Mesenchymal stem cell (in vitro differentiated cells and primary cell): ENCODE data around the gene GSTA4.

Experiments used
- DNase-seq: peaks from one replicate; pipeline ENCODE4 v3.0.0-alpha.2; 2013
- H2AFZ ChIP-seq: one replicate; pipeline ENCODE4 v1.6.1; 2013; ENCODE audit warnings: low read depth, mild to moderate bottlenecking, control low read depth, inconsistent platforms, low read length, moderate library complexity
- H2AK5ac ChIP-seq: 2 replicates; pipeline ENCODE4 v1.6.1; 2013; ENCODE audit warnings: low read length, moderate library complexity, mild to moderate bottlenecking, inconsistent platforms; ENCODE audit not compliant: severe bottlenecking
- H2BK120ac ChIP-seq: one replicate; pipeline ENCODE4 v1.6.1; 2013; ENCODE audit warnings: low read depth, mild to moderate bottlenecking, inconsistent platforms, low read length, moderate library complexity
- H2BK12ac ChIP-seq, 2 experiments: one replicate each; pipeline ENCODE4 v1.6.1; 2013; ENCODE audit warnings: inconsistent platforms in 2 of 2, low read length in 2 of 2, mild to moderate bottlenecking in 2 of 2, moderate library complexity in 2 of 2, control low read depth in 1 of 2
- H2BK15ac ChIP-seq: one replicate; pipeline ENCODE4 v1.6.1; 2013; ENCODE audit warnings: mild to moderate bottlenecking, low read depth, inconsistent platforms; ENCODE audit not compliant: poor library complexity, severe bottlenecking
- H2BK5ac ChIP-seq: 2 replicates; pipeline ENCODE4 v1.6.1; 2013; ENCODE audit warnings: low read depth, mild to moderate bottlenecking, low read length, control low read depth, inconsistent platforms; ENCODE audit not compliant: poor library complexity, severe bottlenecking
- H3K14ac ChIP-seq, 2 experiments: one replicate each; pipeline ENCODE4 v1.6.1; 2013; ENCODE audit warnings: inconsistent platforms in 2 of 2, low read length in 2 of 2, control low read depth in 1 of 2, mild to moderate bottlenecking in 1 of 2, moderate library complexity in 1 of 2
- H3K18ac ChIP-seq, 2 experiments: one replicate each; pipeline ENCODE4 v1.6.1; 2013; ENCODE audit warnings: inconsistent platforms in 2 of 2, low read length in 2 of 2, control low read depth in 1 of 2, low read depth in 1 of 2, mild to moderate bottlenecking in 1 of 2
- H3K23ac ChIP-seq, 2 experiments: one replicate each; pipeline ENCODE4 v1.6.1; 2013; ENCODE audit warnings: inconsistent platforms in 2 of 2, low read length in 2 of 2, mild to moderate bottlenecking in 2 of 2, moderate library complexity in 2 of 2, control low read depth in 1 of 2
- H3K27ac ChIP-seq: 2 replicates; pipeline ENCODE4 v1.5.1; 2013; ENCODE audit warnings: mild to moderate bottlenecking, moderate library complexity, low read length, control low read depth, inconsistent platforms; ENCODE audit not compliant: poor library complexity, severe bottlenecking
- H3K27me3 ChIP-seq, 2 experiments: 2 replicates each; pipeline versions ENCODE4 v1.6.1 to v1.7.0; 2013; ENCODE audit warnings: low read length in 2 of 2, mild to moderate bottlenecking in 2 of 2, moderate library complexity in 2 of 2, control low read depth in 1 of 2, inconsistent platforms in 1 of 2; ENCODE audit not compliant: control insufficient read depth in 1 of 2, insufficient read depth in 1 of 2
- H3K36me3 ChIP-seq, 2 experiments: 2 replicates each; pipeline versions ENCODE4 v1.6.1 to v1.7.0; 2013; ENCODE audit warnings: low read length in 2 of 2, control low read depth in 1 of 2, inconsistent platforms in 1 of 2, low read depth in 1 of 2, mild to moderate bottlenecking in 1 of 2; ENCODE audit not compliant: insufficient read depth in 2 of 2, control insufficient read depth in 1 of 2
- H3K4ac ChIP-seq, 2 experiments: one replicate each; pipeline ENCODE4 v1.6.1; 2013; ENCODE audit warnings: inconsistent platforms in 2 of 2, low read length in 2 of 2, mild to moderate bottlenecking in 2 of 2, moderate library complexity in 2 of 2, control low read depth in 1 of 2, low read depth in 1 of 2
- H3K4me1 ChIP-seq: 2 replicates; pipeline ENCODE4 v1.6.1; 2013; ENCODE audit warnings: low read depth, low read length, control low read depth; ENCODE audit not compliant: control insufficient read depth, insufficient read depth
- H3K4me2 ChIP-seq: 2 replicates; pipeline ENCODE4 v1.6.1; 2013; ENCODE audit warnings: low read length, mild to moderate bottlenecking, inconsistent platforms; ENCODE audit not compliant: poor library complexity, severe bottlenecking
- H3K4me3 ChIP-seq, 2 experiments: 2 replicates each; pipeline versions ENCODE4 v1.5.1 to v1.7.0; 2013; ENCODE audit warnings: low read length in 2 of 2, mild to moderate bottlenecking in 2 of 2, control low read depth in 1 of 2, low read depth in 1 of 2; ENCODE audit not compliant: insufficient read depth in 1 of 2
- H3K79me1 ChIP-seq: replicated peaks from 2 replicates; pipeline ENCODE4 v1.6.1; 2013; ENCODE audit warnings: mild to moderate bottlenecking, control low read depth, low read length, inconsistent platforms; ENCODE audit not compliant: poor library complexity, severe bottlenecking
- H3K9ac ChIP-seq: 2 replicates; pipeline ENCODE4 v1.7.0; 2013; ENCODE audit warnings: mild to moderate bottlenecking, low read length, moderate library complexity
- H3K9me3 ChIP-seq: 2 replicates; pipeline ENCODE4 v1.7.0; 2013; ENCODE audit warnings: mild to moderate bottlenecking, low read length; ENCODE audit not compliant: control insufficient read depth
- H4K8ac ChIP-seq: one replicate; pipeline ENCODE4 v1.6.1; 2013; ENCODE audit warnings: inconsistent platforms, mild to moderate bottlenecking, low read length, moderate library complexity
- H4K91ac ChIP-seq: one replicate; pipeline ENCODE4 v1.6.1; 2013; ENCODE audit warnings: mild to moderate bottlenecking, low read length, inconsistent platforms
- WGBS: methylation state at CpG from one replicate; pipeline ENCODE4 v1.1.7; 2013; ENCODE audit warnings: mixed read lengths; 5-methylcytosine and 5-hydroxymethylcytosine counted together

Gene GSTA4

DNA sequence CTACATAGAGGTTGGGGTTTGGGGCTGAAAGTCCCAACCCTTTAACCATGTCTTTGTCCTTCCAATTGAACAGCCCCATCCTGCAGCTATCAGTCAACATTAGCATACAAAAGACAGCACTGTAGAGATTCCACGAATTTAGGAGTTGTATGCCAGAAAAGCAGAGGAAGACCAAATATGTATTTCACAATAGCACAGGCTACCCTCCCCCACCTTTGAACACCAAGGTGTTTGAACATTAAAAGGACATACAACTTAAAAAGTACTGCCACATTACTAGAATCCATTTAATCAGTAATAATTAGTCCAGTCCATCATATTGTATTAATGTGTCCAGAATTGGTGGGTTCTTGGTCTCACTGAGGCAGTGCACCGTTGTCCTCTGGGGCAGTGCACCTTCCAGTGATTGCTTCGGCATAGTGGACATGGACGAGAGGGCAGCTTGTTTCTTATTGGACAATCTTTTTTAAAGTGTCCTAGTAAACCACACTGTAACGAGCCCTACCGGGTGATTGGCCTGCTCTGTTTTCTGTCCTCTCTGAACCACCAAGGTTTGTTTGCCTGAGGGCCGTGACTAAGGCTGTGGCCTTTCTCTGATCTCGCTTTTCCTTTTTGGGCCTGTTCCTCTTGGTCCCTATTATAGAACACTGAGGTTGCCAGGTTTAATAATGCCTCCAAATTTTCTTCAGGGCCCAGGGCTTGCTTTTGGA, 36.4 kb downstream of the GSTA4 start:
- no peak overlapping the region for H2AK5ac ChIP-seq
- WGBS: 78% methylated on average over 8 of the region's 8 CpGs
- H3K27me3 ChIP-seq: peaks cover 0 to 9% of the 10 kb centered on the region in 2 experiments
- no peaks in the 10 kb centered on the region for H3K79me1 ChIP-seq
- no peak overlapping the region for H2BK15ac ChIP-seq
- no peak overlapping the region for H3K9ac ChIP-seq
- no peak overlapping the region for H2AFZ ChIP-seq
- no peak overlapping the region for H3K18ac ChIP-seq
- no peak overlapping the region for H3K4ac ChIP-seq
- H2BK12ac ChIP-seq: no peak overlapping the region
- no peaks in the 10 kb centered on the region for H3K36me3 ChIP-seq
- no peak overlapping the region for H2BK5ac ChIP-seq
- H2BK120ac ChIP-seq: no peak overlapping the region
- no peak overlapping the region for H4K91ac ChIP-seq
- H3K9me3 ChIP-seq: no peaks in the 10 kb centered on the region
- H4K8ac ChIP-seq: no peak overlapping the region
- H3K27ac ChIP-seq: no peak overlapping the region
- DNase-seq: no peak
- no peak overlapping the region for H3K14ac ChIP-seq
- peaks cover 2% of the 10 kb centered on the region for H3K4me1 ChIP-seq
- no peak overlapping the region for H3K4me2 ChIP-seq
- no peak overlapping the region for H3K4me3 ChIP-seq
- no peak overlapping the region for H3K23ac ChIP-seq

DNA sequence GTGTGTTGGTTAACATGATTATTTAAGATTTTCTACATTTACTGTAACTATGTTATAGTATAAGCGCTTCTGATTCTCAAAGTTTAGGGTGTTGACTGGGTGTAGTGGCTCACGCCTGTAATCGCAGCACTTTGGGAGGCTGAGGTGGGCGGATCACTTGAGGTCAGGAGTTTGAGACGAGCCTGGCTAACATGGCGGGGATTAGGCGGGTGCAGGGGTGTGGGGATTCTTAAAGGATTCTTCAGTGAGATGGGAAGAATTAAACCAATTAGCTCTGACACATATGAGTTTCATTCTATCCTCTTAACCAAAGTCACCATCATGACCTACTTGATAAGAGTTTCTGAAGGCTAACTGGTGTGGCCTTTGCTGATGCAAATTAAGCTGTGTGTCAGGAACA, 39.2 kb downstream of the GSTA4 start:
- Histone ChIP-seq H2BK12ac (no peak overlapping the region), H2BK5ac (no peak overlapping the region)

DNA sequence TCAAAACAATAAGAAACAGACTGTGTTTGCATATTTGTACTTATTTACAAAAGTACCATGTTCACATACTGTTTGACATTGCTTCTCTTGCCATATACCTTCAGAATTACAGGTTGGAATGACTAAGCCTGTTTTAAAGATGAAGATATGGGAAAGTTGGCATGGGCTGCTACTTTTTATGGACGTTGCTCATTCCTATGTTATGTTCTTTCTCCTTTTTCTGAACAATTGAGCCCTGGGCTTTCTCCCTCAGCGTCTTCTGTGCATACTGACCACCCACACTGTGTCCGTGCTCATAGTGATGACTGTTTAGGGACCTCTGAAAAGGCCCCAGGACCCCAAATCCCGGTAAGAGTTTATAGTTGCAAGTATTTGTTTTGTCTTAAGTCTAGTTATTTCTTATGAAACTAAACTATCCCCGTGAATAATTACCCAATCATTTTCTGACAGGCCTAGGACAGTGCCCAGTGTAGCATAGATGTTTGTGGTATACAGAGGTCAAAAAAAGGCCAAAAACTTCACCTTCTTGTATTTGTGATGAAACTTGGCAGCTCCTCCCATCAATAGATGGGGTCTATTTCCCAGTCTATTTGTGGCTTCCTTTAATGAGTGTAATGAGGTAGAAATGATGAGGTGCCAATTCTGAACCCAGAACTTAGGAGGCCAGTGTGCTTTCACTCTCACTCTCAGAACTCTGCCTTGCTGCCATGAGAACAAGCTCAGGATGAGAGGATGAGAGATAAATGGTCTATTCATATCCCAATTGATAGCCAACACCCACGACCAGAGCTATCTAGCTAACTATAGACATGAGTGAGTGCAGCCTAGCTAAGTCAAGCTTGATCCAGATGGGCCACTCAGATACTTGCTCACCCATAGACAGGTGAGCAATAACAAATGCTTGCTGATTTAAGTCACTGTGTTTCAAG, 40.9 kb downstream of the GSTA4 start:
- no peak for DNase-seq
- H3K4me2 ChIP-seq: no peak overlapping the region
- peaks cover 0 to 5% of the 10 kb centered on the region in 2 experiments for H3K27me3 ChIP-seq
- H2BK120ac ChIP-seq: no peak overlapping the region
- no peak overlapping the region for H4K8ac ChIP-seq
- WGBS: 84% methylated on average over 4 of the region's 6 CpGs
- no peaks in the 10 kb centered on the region for H3K36me3 ChIP-seq
- no peak overlapping the region for H4K91ac ChIP-seq
- H3K4me3 ChIP-seq: no peak overlapping the region
- no peak overlapping the region for H3K23ac ChIP-seq
- no peaks in the 10 kb centered on the region for H3K79me1 ChIP-seq
- no peak overlapping the region for H3K27ac ChIP-seq
- no peaks in the 10 kb centered on the region for H3K4me1 ChIP-seq
- no peak overlapping the region for H2AFZ ChIP-seq
- no peak overlapping the region for H2BK5ac ChIP-seq
- no peak overlapping the region for H2BK12ac ChIP-seq
- no peak overlapping the region for H3K18ac ChIP-seq
- no peak overlapping the region for H2BK15ac ChIP-seq
- no peak overlapping the region for H3K9ac ChIP-seq
- H3K4ac ChIP-seq: no peak overlapping the region
- H3K14ac ChIP-seq: no peak overlapping the region
- H2AK5ac ChIP-seq: no peak overlapping the region
- H3K9me3 ChIP-seq: no peaks in the 10 kb centered on the region

More for the DNA sequence above, 39.2 kb downstream of the GSTA4 start:
- no peak overlapping the region for H3K14ac ChIP-seq
- H3K4ac ChIP-seq: no peak overlapping the region
- no peak overlapping the region for H3K4me2 ChIP-seq
- no peak overlapping the region for H2BK120ac ChIP-seq
- no peak overlapping the region for H3K4me3 ChIP-seq
- H2AK5ac ChIP-seq: no peak overlapping the region
- H3K9ac ChIP-seq: no peak overlapping the region
- H3K23ac ChIP-seq: no peak overlapping the region
- no peak overlapping the region for H4K91ac ChIP-seq
- H3K27ac ChIP-seq: no peak overlapping the region
- H3K36me3 ChIP-seq: no peaks in the 10 kb centered on the region
- H4K8ac ChIP-seq: no peak overlapping the region
- peaks cover 0 to 5% of the 10 kb centered on the region in 2 experiments for H3K27me3 ChIP-seq
- no peaks in the 10 kb centered on the region for H3K9me3 ChIP-seq
- no peak for DNase-seq
- H2AFZ ChIP-seq: no peak overlapping the region
- 97% methylated on average over 4 of the region's 7 CpGs for WGBS
- no peak overlapping the region for H3K18ac ChIP-seq
- peaks cover 2% of the 10 kb centered on the region for H3K4me1 ChIP-seq
- H2BK15ac ChIP-seq: no peak overlapping the region
- no peaks in the 10 kb centered on the region for H3K79me1 ChIP-seq

DNA sequence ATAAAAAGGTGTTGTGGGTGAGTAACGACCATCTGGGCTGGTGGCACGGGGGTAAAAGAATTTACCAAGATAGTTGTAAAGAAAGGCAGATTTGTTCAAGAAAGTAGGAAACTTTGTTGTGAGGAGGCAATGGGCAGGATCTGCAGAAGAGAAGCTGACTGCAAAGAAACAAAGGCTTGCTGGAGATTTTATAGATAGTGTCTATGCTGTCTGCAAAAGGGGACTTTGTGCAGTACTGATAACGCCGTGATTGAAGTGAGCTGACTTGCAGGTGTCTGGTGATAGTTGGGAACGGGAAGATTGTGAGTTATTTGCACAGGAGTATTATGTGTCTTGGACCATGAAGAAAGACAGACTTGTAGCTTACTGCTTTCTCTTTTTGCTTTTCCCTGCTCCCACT, 48.8 kb downstream of the GSTA4 start:
- Histone ChIP-seq H3K14ac (no peak overlapping the region), H2BK12ac (no peak overlapping the region), H3K27ac (no peak overlapping the region), H2BK15ac (no peak overlapping the region), H3K4ac (no peak overlapping the region), H3K9me3 (no peaks in the 10 kb centered on the region), H3K36me3 (no peaks in the 10 kb centered on the region), H3K4me3 (no peak overlapping the region), H3K23ac (no peak overlapping the region), H3K18ac (no peak overlapping the region), H3K4me2 (no peak overlapping the region), H3K9ac (no peak overlapping the region), H2BK120ac (no peak overlapping the region), H4K8ac (no peak overlapping the region), H3K4me1 (peaks cover 1% of the 10 kb centered on the region), H3K27me3 (peaks cover 3 to 7% of the 10 kb centered on the region in 2 experiments), H2AFZ (no peak overlapping the region), H4K91ac (no peak overlapping the region), H3K79me1 (no peaks in the 10 kb centered on the region), H2AK5ac (no peak overlapping the region), H2BK5ac (no peak overlapping the region)
- no peak for DNase-seq
- 55% methylated on average over 5 of the region's 5 CpGs for WGBS
